NCI-H146 treated with DMSO at 0.1 percent for 48 hours (cell line): ENCODE measurements around the gene FXYD7.
"Not testable (repeated sequence)": the region's sequence is repeated elsewhere in the genome, so short reads cannot be mapped to it uniquely, and the experiment has no call there.

Experiments used
- DNase-seq: peaks from one replicate; lab custom pipeline; 2025; ENCODE audit not compliant: unreplicated experiment; lab: John Stamatoyannopoulos, UW

FXYD7 gene

GRCh38 chr19:35194012-35194984 lies 51.2 kb downstream of the FXYD7 start:
- no peak for DNase-seq

GRCh38 chr19:35195830-35196229 lies 52.8 kb downstream of the FXYD7 start:
- DNase-seq = no peak

GRCh38 chr19:35196861-35197260 lies 53.8 kb downstream of the FXYD7 start:
- DNase-seq = not testable (repeated sequence)

GRCh38 chr19:35199481-35199880 lies 56.4 kb downstream of the FXYD7 start:
- DNase-seq = no peak

GRCh38 chr19:35202722-35203688 lies 60.0 kb downstream of the FXYD7 start:
- no peak for DNase-seq
